SK-N-SH treated with all-trans-retinoic acid at 6 μM for 48 hours (cell line): Measurements from ENCODE around the gene LRMDA.

ENCODE experiments used
- ATAC-seq: fragments of 200-7000 bp; cut with Tn5 transposase; 3 replicates; pipeline ENCODE4 v1.9.1; 2020; ENCODE audit warnings: mild to moderate bottlenecking, moderate library complexity
- ARNTL ChIP-seq: fragments of 450-650 bp; formaldehyde crosslinking; IDR thresholded peaks from 2 replicates; pipeline ENCODE4 v1.5.0; 2020; ENCODE audit warnings: low read depth, mild to moderate bottlenecking, moderate library complexity, borderline replicate concordance
- BACH2 ChIP-seq: fragments of 250-450 bp; sonication (Bioruptor Pico); IDR thresholded peaks from 2 replicates; pipeline ENCODE4 v1.9.0; 2021; ENCODE audit warnings: mild to moderate bottlenecking, borderline replicate concordance
- CSDC2 ChIP-seq: fragments of 250-450 bp; sonication (Bioruptor Pico); IDR thresholded peaks from 2 replicates; pipeline ENCODE4 v1.5.0; 2020; ENCODE audit warnings: mild to moderate bottlenecking, moderate library complexity
- ESRRG ChIP-seq: fragments of 250-450 bp; sonication (Bioruptor Pico); IDR thresholded peaks from 2 replicates; pipeline ENCODE4 v1.6.1; 2021; ENCODE audit warnings: mild to moderate bottlenecking
- GLIS3 ChIP-seq: fragments of 250-450 bp; sonication (Bioruptor Pico); IDR thresholded peaks from 2 replicates; pipeline ENCODE4 v1.5.0; 2020; ENCODE audit warnings: mild to moderate bottlenecking, moderate library complexity
- ISL1 ChIP-seq: fragments of 250-450 bp; sonication (Bioruptor Pico); IDR thresholded peaks from 2 replicates; pipeline ENCODE4 v2.1.2; 2022; ENCODE audit warnings: mild to moderate bottlenecking, moderate library complexity
- OSR1 ChIP-seq: fragments of 250-450 bp; sonication (Bioruptor Pico); IDR thresholded peaks from 2 replicates; pipeline ENCODE4 v1.8.0; 2022; ENCODE audit warnings: moderate library complexity, mild to moderate bottlenecking, inconsistent platforms
- PATZ1 ChIP-seq: fragments of 250-450 bp; sonication (Bioruptor Pico); IDR thresholded peaks from 2 replicates; pipeline ENCODE4 v1.8.0; 2020; ENCODE audit warnings: mild to moderate bottlenecking, moderate library complexity, borderline replicate concordance
- PPARA ChIP-seq: fragments of 250-450 bp; sonication (Bioruptor Pico); IDR thresholded peaks from 2 replicates; pipeline ENCODE4 v1.5.0; 2020; ENCODE audit warnings: mild to moderate bottlenecking, borderline replicate concordance
- RARB ChIP-seq: fragments of 250-450 bp; sonication (Bioruptor Pico); IDR thresholded peaks from 2 replicates; pipeline ENCODE4 v1.8.0; 2021; ENCODE audit warnings: mild to moderate bottlenecking, moderate library complexity
- SNAI2 ChIP-seq: fragments of 250-450 bp; sonication (Bioruptor Pico); IDR thresholded peaks from 2 replicates; pipeline ENCODE4 v1.5.0; 2020; ENCODE audit warnings: mild to moderate bottlenecking, moderate library complexity
- TCF4 ChIP-seq: fragments of 250-450 bp; sonication (Bioruptor Pico); IDR thresholded peaks from 2 replicates; pipeline ENCODE4 v1.8.0; 2021; ENCODE audit warnings: mild to moderate bottlenecking, moderate library complexity, borderline replicate concordance
- TOX ChIP-seq: fragments of 250-450 bp; sonication (Bioruptor Pico); IDR thresholded peaks from 2 replicates; pipeline ENCODE4 v1.8.0; 2021; ENCODE audit warnings: mild to moderate bottlenecking, moderate library complexity, borderline replicate concordance
- ZC3H10 ChIP-seq: fragments of 250-450 bp; sonication (Bioruptor Pico); IDR thresholded peaks from 2 replicates; pipeline ENCODE4 v1.5.1; 2021; ENCODE audit warnings: mild to moderate bottlenecking, moderate library complexity
- ZFP3 ChIP-seq: fragments of 250-450 bp; sonication (Bioruptor Pico); IDR thresholded peaks from 2 replicates; pipeline ENCODE4 v1.5.0; 2020; ENCODE audit warnings: mild to moderate bottlenecking, moderate library complexity
- ZFP30 ChIP-seq: fragments of 450-650 bp; formaldehyde crosslinking; IDR thresholded peaks from 2 replicates; pipeline ENCODE4 v1.5.0; 2022; ENCODE audit warnings: mild to moderate bottlenecking, moderate library complexity
- ZNF565 ChIP-seq: fragments of 450-650 bp; formaldehyde crosslinking; conservative IDR thresholded peaks from 2 replicates; pipeline ENCODE4 v1.5.0; 2020; ENCODE audit warnings: low read depth, mild to moderate bottlenecking, moderate library complexity
- ZNF70 ChIP-seq: fragments of 450-650 bp; formaldehyde crosslinking; IDR thresholded peaks from 2 replicates; pipeline ENCODE4 v1.5.0; 2020; ENCODE audit warnings: mild to moderate bottlenecking, moderate library complexity
- ZNF8 ChIP-seq: fragments of 450-650 bp; formaldehyde crosslinking; IDR thresholded peaks from 2 replicates; pipeline ENCODE4 v1.5.0; 2020; ENCODE audit warnings: mild to moderate bottlenecking, moderate library complexity
- TF ChIP-seq, protein P1 (sequence below): fragments of 250-450 bp; sonication (Bioruptor Pico); IDR thresholded peaks from 2 replicates; pipeline ENCODE4 v1.5.0; 2020; ENCODE audit warnings: mild to moderate bottlenecking, moderate library complexity
- TF ChIP-seq, protein P2 (sequence below): fragments of 250-450 bp; sonication (Bioruptor Pico); IDR thresholded peaks from 2 replicates; pipeline ENCODE4 v1.5.1; 2020; ENCODE audit warnings: low read depth, mild to moderate bottlenecking, moderate library complexity
- TF ChIP-seq, protein P3 (sequence below): fragments of 250-450 bp; sonication (Bioruptor Pico); IDR thresholded peaks from 2 replicates; pipeline ENCODE4 v1.8.0; 2021; ENCODE audit warnings: low read depth, mild to moderate bottlenecking, moderate library complexity, borderline replicate concordance
- TF ChIP-seq, protein P4 (sequence below): fragments of 250-450 bp; sonication (Bioruptor Pico); IDR thresholded peaks from 2 replicates; pipeline ENCODE4 v1.5.1; 2021; ENCODE audit warnings: mild to moderate bottlenecking, moderate library complexity

The LRMDA gene

GRCh38 chr10:76309070-76309469 is 877.6 kb downstream of the LRMDA start (continued):
- TF ChIP-seq, protein P1, sequence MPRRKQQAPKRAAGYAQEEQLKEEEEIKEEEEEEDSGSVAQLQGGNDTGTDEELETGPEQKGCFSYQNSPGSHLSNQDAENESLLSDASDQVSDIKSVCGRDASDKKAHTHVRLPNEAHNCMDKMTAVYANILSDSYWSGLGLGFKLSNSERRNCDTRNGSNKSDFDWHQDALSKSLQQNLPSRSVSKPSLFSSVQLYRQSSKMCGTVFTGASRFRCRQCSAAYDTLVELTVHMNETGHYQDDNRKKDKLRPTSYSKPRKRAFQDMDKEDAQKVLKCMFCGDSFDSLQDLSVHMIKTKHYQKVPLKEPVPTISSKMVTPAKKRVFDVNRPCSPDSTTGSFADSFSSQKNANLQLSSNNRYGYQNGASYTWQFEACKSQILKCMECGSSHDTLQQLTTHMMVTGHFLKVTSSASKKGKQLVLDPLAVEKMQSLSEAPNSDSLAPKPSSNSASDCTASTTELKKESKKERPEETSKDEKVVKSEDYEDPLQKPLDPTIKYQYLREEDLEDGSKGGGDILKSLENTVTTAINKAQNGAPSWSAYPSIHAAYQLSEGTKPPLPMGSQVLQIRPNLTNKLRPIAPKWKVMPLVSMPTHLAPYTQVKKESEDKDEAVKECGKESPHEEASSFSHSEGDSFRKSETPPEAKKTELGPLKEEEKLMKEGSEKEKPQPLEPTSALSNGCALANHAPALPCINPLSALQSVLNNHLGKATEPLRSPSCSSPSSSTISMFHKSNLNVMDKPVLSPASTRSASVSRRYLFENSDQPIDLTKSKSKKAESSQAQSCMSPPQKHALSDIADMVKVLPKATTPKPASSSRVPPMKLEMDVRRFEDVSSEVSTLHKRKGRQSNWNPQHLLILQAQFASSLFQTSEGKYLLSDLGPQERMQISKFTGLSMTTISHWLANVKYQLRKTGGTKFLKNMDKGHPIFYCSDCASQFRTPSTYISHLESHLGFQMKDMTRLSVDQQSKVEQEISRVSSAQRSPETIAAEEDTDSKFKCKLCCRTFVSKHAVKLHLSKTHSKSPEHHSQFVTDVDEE, result no peak
- TF ChIP-seq RARB (no peak), ZC3H10 (CRISPR knock-in tag) (no peak), ZNF8 (CRISPR knock-in tag) (no peak)
- TF ChIP-seq, all 23 proteins: peak for 0

GRCh38 chr10:76309741-76310587 is 878.5 kb downstream of the LRMDA start:
- ATAC-seq, result peak; percentile 84
- TF ChIP-seq GLIS3 (CRISPR knock-in tag), result peak; percentile 91
- peak; percentile 100 for TF ChIP-seq ISL1 (CRISPR knock-in tag)
- TF ChIP-seq SNAI2 (CRISPR knock-in tag), result peak; percentile 86
- 0 out of 2 replicates have a peak, but pooled peaks have one; percentile 37 for TF ChIP-seq ZFP30 (CRISPR knock-in tag)
- 0 out of 2 replicates have a peak, but pooled peaks have one; percentile 47 for TF ChIP-seq OSR1
- TF ChIP-seq, protein P2, sequence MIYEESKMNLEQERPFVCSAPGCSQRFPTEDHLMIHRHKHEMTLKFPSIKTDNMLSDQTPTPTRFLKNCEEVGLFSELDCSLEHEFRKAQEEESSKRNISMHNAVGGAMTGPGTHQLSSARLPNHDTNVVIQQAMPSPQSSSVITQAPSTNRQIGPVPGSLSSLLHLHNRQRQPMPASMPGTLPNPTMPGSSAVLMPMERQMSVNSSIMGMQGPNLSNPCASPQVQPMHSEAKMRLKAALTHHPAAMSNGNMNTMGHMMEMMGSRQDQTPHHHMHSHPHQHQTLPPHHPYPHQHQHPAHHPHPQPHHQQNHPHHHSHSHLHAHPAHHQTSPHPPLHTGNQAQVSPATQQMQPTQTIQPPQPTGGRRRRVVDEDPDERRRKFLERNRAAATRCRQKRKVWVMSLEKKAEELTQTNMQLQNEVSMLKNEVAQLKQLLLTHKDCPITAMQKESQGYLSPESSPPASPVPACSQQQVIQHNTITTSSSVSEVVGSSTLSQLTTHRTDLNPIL (CRISPR knock-in tag), result peak; percentile 100
- TF ChIP-seq, protein P1, result peak; percentile 78
- peak; percentile 71; the same call in 1 of the 2 replicates for TF ChIP-seq CSDC2
- TF ChIP-seq, protein P3, sequence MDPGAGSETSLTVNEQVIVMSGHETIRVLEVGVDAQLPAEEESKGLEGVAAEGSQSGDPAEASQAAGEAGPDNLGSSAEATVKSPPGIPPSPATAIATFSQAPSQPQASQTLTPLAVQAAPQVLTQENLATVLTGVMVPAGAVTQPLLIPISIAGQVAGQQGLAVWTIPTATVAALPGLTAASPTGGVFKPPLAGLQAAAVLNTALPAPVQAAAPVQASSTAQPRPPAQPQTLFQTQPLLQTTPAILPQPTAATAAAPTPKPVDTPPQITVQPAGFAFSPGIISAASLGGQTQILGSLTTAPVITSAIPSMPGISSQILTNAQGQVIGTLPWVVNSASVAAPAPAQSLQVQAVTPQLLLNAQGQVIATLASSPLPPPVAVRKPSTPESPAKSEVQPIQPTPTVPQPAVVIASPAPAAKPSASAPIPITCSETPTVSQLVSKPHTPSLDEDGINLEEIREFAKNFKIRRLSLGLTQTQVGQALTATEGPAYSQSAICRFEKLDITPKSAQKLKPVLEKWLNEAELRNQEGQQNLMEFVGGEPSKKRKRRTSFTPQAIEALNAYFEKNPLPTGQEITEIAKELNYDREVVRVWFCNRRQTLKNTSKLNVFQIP (CRISPR knock-in tag), result peak; percentile 99
- TF ChIP-seq PATZ1 (CRISPR knock-in tag), result peak; percentile 99
- peak; percentile 94 for TF ChIP-seq ESRRG
- no peak for TF ChIP-seq BACH2 (CRISPR knock-in tag)
- peak; percentile 84 for TF ChIP-seq ZFP3 (CRISPR knock-in tag)
- TF ChIP-seq RARB, result peak; percentile 97
- TF ChIP-seq, protein P4, sequence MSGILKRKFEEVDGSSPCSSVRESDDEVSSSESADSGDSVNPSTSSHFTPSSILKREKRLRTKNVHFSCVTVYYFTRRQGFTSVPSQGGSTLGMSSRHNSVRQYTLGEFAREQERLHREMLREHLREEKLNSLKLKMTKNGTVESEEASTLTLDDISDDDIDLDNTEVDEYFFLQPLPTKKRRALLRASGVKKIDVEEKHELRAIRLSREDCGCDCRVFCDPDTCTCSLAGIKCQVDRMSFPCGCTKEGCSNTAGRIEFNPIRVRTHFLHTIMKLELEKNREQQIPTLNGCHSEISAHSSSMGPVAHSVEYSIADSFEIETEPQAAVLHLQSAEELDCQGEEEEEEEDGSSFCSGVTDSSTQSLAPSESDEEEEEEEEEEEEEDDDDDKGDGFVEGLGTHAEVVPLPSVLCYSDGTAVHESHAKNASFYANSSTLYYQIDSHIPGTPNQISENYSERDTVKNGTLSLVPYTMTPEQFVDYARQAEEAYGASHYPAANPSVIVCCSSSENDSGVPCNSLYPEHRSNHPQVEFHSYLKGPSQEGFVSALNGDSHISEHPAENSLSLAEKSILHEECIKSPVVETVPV (CRISPR knock-in tag), result peak; percentile 96
- no peak for TF ChIP-seq ARNTL
- TF ChIP-seq PPARA (CRISPR knock-in tag), result no peak
- TF ChIP-seq TOX (CRISPR knock-in tag), result peak; percentile 99
- peak; percentile 29; the same call in 1 of the 2 replicates for TF ChIP-seq ZNF8 (CRISPR knock-in tag)
- no peak for TF ChIP-seq ZNF565 (CRISPR knock-in tag)
- TF ChIP-seq TCF4, result peak; percentile 95
- no peak for TF ChIP-seq ZNF70
- peak; percentile 99 for TF ChIP-seq ZC3H10 (CRISPR knock-in tag)
